ENCODE measurements around the gene ERRFI1.

- no peak for TF ChIP-seq EZH2 (IDR thresholded peaks at IDR 0.05; ENCODE audit: insufficient read depth, poor library complexity, severe bottlenecking)
- TF ChIP-seq EZH2phosphoT487 (IDR thresholded peaks at IDR 0.05; ENCODE audit: insufficient read depth, low read depth) = no peak
Observed at GRCh38 chr1:8013800-8014199, 12.3 kb downstream of the ERRFI1 start.
